ENCODE data around the gene GRK3. TPM values are rescaled to one million over a fixed set of nuclear protein-coding genes. Genes with fewer than 3 reads are reported as not detected.

Gene GRK3
- total RNA-seq, 1 experiment from 2014 or later: 0.37 TPM

- no peak for DNase-seq
- H3F3A ChIP-seq (ENCODE audit: insufficient read depth, low read depth): no peaks in the 10 kb centered on the region
- H3K4me2 ChIP-seq: no peak overlapping the region
- H3K36me3 ChIP-seq (ENCODE audit: low read depth): no peaks in the 10 kb centered on the region
- TF ChIP-seq CTCF (conservative IDR thresholded peaks at IDR 0.05): no peak
- TF ChIP-seq EZH2 (IDR thresholded peaks at IDR 0.05; ENCODE audit: low read depth): no peak
- no peak overlapping the region for H3K4me3 ChIP-seq
- H4K20me1 ChIP-seq (ENCODE audit: insufficient read depth): no peaks in the 10 kb centered on the region
- H2AFZ ChIP-seq: no peak overlapping the region
- ChIA-PET POLR2A (ENCODE audit: unreplicated experiment) (no interaction called here), CTCF (no interaction called here)
- no peak overlapping the region for H3K27ac ChIP-seq
- H3K9me2 ChIP-seq (ENCODE audit: insufficient read depth): no peaks in the 10 kb centered on the region
- H3K79me2 ChIP-seq (ENCODE audit: low read depth): no peaks in the 10 kb centered on the region
- no peaks in the 10 kb centered on the region for H3K4me1 ChIP-seq (replicated peaks; ENCODE audit: insufficient read depth)
- no peaks in the 10 kb centered on the region for H3K9me3 ChIP-seq (ENCODE audit: insufficient read depth, low read depth)
- 0 out of 2 replicates have a peak, but pooled peaks cover 1% of the 10 kb centered on the region for H3K27me3 ChIP-seq (ENCODE audit: insufficient read depth, low read depth)
- no TSS peak for BruUV-seq (replicated peaks)
- intact Hi-C loops (cut with micrococcal nuclease; ENCODE audit: unreplicated experiment): no loop called here
These were observed 116.5 kb downstream of the GRK3 start for GRCh38 chr22:25680956-25681355.

- H3K9me2 ChIP-seq (ENCODE audit: insufficient read depth): no peaks in the 10 kb centered on the region
- CTCF ChIA-PET: no interaction called here
- POLR2A ChIA-PET (ENCODE audit: unreplicated experiment): interaction anchor here (0.5 kb wide), 1 partner anchor 64 kb away, joined by 3 read pairs; no protein-coding TSS in a partner anchor
These were observed 117.6 kb downstream of the GRK3 start for GRCh38 chr22:25682109-25682508.

GRCh38 chr22:25688627-25689026 is 124.2 kb downstream of the GRK3 start:
- no peak overlapping the region for H3K4me2 ChIP-seq
- no peaks in the 10 kb centered on the region for H3K9me2 ChIP-seq (ENCODE audit: insufficient read depth)
- H3K79me2 ChIP-seq (ENCODE audit: low read depth): no peaks in the 10 kb centered on the region
- TF ChIP-seq EZH2 (IDR thresholded peaks at IDR 0.05; ENCODE audit: low read depth) (no peak), CTCF (conservative IDR thresholded peaks at IDR 0.05) (no peak)
- POLR2A ChIA-PET (ENCODE audit: unreplicated experiment): no interaction called here
- H3K9me3 ChIP-seq (ENCODE audit: insufficient read depth, low read depth): no peaks in the 10 kb centered on the region
- intact Hi-C loops (cut with micrococcal nuclease; ENCODE audit: unreplicated experiment): no loop called here
- H3K4me1 ChIP-seq (replicated peaks; ENCODE audit: insufficient read depth): no peaks in the 10 kb centered on the region
- BruUV-seq (replicated peaks): no TSS peak
- no peak overlapping the region for H2AFZ ChIP-seq
- H3F3A ChIP-seq (ENCODE audit: insufficient read depth, low read depth): no peaks in the 10 kb centered on the region
- no peak overlapping the region for H3K27ac ChIP-seq
- no peaks in the 10 kb centered on the region for H3K36me3 ChIP-seq (ENCODE audit: low read depth)
- H4K20me1 ChIP-seq (ENCODE audit: insufficient read depth): no peaks in the 10 kb centered on the region
- no peak for DNase-seq
- H3K27me3 ChIP-seq (ENCODE audit: insufficient read depth, low read depth): peaks cover 12% of the 10 kb centered on the region; the same call in 1 of the 2 replicates
- H3K4me3 ChIP-seq: no peak overlapping the region
- CTCF ChIA-PET: no interaction called here

More at GRCh38 chr22:25682109-25682508, 117.6 kb downstream of the GRK3 start:
- Histone ChIP-seq H3K4me2 (no peak overlapping the region), H3K4me1 (replicated peaks; ENCODE audit: insufficient read depth) (no peaks in the 10 kb centered on the region), H3F3A (ENCODE audit: insufficient read depth, low read depth) (no peaks in the 10 kb centered on the region), H3K27ac (no peak overlapping the region), H4K20me1 (ENCODE audit: insufficient read depth) (no peaks in the 10 kb centered on the region), H3K9me3 (ENCODE audit: insufficient read depth, low read depth) (no peaks in the 10 kb centered on the region), H3K4me3 (no peak overlapping the region), H3K36me3 (ENCODE audit: low read depth) (no peaks in the 10 kb centered on the region), H2AFZ (no peak overlapping the region), H3K79me2 (ENCODE audit: low read depth) (no peaks in the 10 kb centered on the region), H3K27me3 (ENCODE audit: insufficient read depth, low read depth) (no peaks in the 10 kb centered on the region)
- TF ChIP-seq CTCF (conservative IDR thresholded peaks at IDR 0.05) (no peak), EZH2 (IDR thresholded peaks at IDR 0.05; ENCODE audit: low read depth) (no peak)
- intact Hi-C loops (cut with micrococcal nuclease; ENCODE audit: unreplicated experiment): no loop called here
- no peak for DNase-seq
- no TSS peak for BruUV-seq (replicated peaks)
